Fibroblast of lung (primary cell): Measurements from ENCODE around the gene TOR4A.

ENCODE experiments used
- EZH2 ChIP-seq: IDR thresholded peaks from 2 replicates; pipeline ENCODE4 v1.5.1; 2012; ENCODE audit warnings: low read length, control low read depth, mild to moderate bottlenecking; ENCODE audit errors: missing control alignments
- TF ChIP-seq, protein P1 (sequence below), 2 donors: IDR thresholded peaks in 1 of 2; conservative IDR thresholded peaks in 1 of 2; 1 replicate in 1 of 2; 2 replicates in 1 of 2; pipeline ENCODE4 v1.5.1; 2011 to 2012; ENCODE audit warnings: low read length in 2 of 2, control low read depth in 1 of 2, inconsistent platforms in 1 of 2, low read depth in 1 of 2, mild to moderate bottlenecking in 1 of 2

DNA sequence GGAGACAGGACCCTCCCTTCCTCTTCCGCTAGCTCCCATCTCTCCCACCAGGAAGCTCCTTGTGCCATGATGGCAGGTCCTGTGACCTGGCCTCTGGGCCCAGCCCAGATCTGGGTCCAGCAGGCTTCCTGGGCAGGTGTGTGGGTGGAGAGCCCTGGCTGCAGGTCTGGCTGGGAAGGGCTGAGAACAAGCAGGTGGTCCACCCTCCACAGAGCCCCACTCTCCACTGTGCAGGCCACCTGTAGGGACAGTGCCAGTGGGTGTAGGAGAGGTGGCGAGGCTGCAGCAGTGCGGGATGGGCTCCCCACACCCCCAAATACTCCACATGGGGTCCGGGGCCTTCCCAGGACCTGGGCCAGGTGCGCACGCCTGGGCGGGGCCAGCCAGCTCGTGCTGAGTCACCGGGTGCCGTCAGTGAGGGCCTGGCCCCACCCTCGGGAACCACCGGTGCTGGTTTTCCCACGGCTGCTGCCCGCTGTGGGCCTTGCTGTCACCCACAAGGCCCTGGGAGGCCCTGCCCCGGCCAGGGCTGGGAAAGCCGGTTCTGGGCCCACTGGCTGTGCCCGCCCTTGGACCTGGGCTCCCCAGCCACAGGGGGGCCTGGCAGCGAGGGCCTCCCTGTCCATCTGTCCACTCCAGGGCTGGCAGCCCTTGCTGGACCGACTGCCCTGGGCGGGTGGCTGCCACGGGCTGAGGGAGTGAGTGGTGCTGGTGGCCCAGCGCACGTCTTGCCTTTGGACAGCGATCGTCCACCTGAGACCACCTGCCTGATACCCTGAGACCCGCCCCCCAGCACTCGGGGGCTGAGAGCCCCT, 33.9 kb downstream of the TOR4A start:
- TF ChIP-seq, protein P1, sequence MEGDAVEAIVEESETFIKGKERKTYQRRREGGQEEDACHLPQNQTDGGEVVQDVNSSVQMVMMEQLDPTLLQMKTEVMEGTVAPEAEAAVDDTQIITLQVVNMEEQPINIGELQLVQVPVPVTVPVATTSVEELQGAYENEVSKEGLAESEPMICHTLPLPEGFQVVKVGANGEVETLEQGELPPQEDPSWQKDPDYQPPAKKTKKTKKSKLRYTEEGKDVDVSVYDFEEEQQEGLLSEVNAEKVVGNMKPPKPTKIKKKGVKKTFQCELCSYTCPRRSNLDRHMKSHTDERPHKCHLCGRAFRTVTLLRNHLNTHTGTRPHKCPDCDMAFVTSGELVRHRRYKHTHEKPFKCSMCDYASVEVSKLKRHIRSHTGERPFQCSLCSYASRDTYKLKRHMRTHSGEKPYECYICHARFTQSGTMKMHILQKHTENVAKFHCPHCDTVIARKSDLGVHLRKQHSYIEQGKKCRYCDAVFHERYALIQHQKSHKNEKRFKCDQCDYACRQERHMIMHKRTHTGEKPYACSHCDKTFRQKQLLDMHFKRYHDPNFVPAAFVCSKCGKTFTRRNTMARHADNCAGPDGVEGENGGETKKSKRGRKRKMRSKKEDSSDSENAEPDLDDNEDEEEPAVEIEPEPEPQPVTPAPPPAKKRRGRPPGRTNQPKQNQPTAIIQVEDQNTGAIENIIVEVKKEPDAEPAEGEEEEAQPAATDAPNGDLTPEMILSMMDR (conservative IDR thresholded peaks at IDR 0.05 in 1 of 2, IDR thresholded peaks at IDR 0.05 in 1 of 2; ENCODE audit: low read depth in 1 of 2, low read length in 2 of 2) = no peak
- TF ChIP-seq EZH2 = no peak
